Measurements from ENCODE around the gene LARP4B.
"Not testable (repeated sequence)": the region's sequence is repeated elsewhere in the genome, so short reads cannot be mapped to it uniquely, and the experiment has no call there.

Gene LARP4B

DNA sequence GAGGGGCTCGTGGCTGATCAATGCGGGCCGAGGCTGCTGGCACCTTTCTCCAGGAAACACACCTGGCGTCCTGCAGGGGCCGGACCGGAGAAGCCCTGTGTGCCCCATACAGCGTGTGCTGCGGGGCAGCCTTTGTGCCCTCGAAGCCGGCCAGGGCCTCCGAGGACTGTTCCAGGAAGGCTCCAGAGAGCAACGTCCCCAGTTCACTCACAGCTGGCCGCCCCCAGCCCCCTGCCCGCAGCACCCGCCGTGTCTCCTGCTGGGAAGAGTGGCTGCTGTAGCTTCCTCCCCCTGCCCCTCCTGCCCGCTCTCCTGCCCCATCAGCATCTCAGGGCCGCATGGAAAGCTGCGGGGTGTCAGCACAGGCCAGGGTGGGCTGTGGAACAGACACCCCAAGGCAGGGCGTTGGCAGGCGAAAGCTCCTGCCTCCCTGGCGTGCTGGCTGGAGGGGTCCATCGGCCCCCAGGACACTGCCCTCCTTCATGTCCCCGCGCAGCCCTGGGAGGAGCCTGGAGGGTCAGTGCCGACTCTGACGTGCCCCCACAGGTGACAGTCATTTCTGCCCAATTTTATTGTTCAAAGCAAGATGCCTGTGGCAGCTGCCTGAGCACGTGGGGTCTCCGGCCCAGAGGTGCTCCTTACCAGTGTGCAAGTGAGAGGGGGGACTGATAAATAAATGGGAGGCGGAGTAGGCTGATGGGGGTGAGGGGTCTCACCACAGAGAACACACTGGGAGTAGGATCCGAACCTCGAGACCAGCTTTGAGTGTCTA is 146.2 kb downstream of the LARP4B start:
- no peak for DNase-seq

DNA sequence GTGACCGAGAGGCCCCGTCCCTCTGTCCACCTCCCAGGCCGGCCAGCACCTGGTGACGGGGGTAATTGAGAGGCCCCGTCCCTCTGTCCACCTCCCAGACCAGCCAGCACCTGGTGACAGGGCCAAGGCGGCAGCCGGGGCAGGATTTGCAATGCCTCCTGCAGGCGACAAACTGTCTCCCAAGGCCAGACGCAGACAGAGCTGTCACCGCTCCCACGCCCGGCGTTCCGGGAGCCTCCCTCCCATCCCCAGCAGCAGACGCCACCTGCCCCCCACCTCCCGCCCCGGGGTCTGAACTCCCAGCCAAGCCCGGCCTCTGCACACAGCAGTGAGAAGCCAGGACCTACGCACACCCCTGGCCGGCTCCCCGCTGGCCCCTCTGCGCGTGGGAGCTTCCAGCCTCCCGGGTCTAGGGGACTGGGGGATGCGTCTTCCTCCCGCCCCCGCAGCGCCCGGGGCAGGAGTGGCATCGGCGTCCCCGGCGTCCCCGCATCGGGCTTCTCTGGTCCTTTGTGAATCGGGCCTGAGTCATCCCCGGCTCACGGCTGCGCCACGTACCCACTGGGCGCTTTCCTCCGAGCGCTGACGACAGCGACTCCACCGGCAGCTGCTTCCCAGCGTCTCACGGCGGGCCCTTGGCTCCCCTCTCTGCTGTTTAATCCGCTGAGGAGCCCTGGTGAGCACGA is 147.0 kb downstream of the LARP4B start:
- no peak for DNase-seq

DNA sequence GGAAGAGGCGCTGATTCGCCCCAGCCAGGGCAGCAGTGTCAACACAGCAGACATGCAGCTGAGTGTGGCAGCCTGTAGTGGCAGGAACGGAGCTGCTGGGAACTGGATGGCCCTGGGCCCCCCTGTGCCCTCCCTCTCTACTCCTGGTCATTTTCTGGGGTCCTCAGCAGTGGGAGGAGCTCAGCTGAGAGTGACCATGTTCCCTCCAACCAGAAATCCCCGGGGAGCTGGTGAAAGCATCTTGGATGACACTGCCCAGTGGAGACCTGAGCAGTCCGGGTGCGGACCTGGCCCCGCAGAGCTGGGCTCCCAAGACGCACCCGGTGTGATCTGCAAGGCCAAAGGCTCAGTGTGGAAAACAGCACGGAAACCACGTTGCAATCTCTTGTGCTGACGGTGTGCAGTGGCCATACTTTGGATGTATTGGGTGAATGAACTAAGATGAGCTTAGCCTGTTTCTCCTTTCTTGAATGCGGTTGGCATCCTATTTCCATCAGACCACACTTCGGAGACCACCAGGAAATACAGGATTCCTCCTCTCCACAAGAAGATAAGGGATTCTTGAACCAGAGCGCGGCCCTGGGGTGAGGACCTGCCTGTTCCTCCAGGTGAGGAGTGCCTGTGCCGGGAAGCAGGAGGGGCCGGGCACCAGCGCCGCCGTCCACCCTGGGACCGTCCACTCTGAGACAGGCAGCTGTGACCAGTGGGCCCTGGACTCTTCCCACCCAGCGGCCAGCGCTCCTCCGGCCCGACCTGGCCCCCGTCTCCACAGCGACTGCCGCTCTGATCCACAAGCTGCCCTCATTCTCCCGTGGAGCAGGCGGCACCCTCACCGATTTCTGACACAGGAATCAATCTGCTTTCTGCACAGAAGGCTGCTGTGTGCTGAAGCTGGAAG is 148.5 kb downstream of the LARP4B start:
- no peak for DNase-seq

DNA sequence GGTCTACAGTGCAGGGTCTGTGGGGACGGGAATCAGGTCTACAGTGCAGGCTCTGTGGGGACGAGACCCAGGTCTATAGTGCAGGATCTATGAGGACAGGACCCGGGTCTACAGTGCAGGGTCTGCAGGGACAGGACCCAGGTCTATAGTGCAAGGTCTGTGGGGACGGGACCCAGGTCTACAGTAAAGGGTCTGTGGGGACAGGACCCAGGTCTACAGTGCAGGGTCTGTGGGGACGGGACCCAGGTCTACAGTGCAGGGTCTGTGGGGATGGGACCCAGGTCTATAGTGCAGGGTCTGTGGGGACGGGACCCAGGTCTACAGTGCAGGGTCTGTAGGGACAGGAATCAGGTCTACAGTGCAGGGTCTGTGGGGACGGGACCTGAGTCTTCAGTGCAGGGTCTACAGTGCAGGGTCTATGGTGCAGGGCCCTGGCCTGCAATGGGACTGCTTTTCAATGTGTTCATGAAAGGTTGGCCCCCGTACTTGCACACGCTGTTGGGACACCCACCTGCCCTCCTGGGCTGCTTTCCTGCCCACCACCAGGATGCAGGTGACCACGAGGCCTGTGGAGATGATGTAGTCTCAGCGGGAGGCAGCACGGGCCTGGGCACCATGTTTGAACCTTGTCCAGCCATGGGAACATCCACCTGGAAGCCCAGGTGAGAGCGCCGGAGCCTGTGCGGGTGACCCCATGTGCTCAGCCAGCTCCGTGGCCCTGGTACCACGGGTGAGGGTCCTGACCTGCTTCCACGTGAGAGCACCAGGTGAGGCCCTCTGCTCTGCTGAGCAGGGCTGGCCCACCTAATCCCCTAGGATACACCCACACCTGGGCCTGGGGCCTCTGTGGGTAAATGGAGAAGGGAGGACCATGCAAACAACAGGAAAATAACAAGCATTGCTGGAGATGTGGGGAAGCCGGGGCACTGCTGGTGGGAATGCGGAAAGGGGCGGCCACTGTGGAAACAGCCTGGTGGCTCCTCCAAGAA is 150.7 kb downstream of the LARP4B start:
- DNase-seq = no peak

- DNase-seq = no peak
Observed at GRCh38 chr10:778626-779330, 152.7 kb downstream of the LARP4B start.

DNA sequence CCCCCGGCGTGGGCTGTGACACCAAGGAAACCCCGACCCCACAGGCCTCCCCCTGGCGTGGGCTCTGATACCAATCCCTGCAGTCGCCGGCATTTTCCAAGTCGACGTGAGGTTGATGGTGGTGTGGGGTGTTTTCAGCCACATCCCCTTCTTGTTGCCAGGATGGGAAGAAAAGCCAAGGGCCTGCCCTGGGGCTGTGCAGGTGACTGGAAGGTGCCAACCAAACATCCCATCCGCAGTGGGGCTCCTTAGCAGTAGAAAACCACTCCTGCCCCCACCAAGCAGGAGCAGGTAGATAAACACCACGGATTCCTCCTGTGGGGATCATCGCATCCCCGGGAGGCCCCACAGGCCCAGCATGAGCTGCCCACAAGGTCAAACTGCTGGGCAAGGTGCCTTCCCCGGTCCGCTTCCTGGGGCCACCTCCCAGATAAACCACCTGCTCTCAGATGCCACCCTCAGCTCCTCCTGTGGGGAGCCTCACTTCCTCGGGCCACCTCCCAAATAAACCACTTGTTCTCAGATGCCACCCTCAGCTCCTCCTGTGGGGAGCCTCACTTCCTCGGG is 153.5 kb downstream of the LARP4B start:
- no peak for DNase-seq

DNA sequence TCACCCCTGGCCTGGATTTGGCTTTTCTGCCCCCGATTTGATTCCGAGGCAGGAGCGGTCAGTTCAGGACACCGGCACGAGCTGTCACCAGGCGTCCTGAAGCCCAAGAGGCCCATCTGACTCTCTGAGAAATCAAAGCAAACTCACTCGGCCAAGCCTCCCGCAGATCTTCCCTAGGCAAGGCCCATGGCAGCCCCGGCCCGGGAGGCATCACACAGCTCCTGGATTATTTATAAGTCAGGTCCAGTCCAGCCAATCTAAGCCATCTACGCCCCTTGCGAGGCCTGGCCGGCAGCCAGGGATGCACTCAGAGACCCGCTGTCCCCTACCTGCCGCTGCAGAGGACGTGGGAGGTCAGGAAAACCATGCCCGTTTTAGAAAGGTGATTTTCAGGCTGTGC is 154.7 kb downstream of the LARP4B start:
- DNase-seq = no peak

- no peak for DNase-seq
Observed at GRCh38 chr10:775245-776075, 156.0 kb downstream of the LARP4B start.

- DNase-seq = no peak
Observed at GRCh38 chr10:774661-775244, 156.8 kb downstream of the LARP4B start.

GRCh38 chr10:774223-774622 is 157.3 kb downstream of the LARP4B start:
- no peak for DNase-seq

DNA sequence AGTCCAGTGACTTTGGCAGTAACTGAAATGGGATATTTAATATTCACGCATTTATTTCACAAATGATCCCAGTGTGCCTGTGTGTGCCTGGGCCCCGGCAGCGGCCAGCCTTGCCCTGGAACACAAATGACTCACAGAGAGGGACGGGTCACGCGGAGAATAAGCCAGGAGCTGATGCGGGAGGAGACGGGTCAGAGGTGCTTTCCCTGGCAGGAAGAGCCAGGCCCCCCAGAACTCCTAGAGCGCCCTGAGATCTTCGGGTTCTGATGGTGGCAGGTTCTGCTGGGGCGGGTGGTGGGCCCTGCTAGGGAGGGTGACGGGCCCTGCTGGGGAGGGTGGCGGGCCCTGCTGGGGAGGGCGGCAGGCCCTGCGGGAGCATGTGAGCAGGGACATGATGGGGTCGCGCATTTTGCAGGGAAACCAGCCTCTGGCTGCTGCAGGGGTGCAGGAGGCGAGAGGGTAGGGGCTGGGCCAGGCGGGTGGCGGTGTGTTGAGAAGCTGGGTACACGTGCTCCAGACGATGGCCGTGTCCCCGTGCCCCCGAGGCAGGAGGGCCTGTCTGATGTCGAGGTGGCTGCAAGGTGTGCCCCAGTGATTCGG is 157.8 kb downstream of the LARP4B start:
- no peak for DNase-seq

- DNase-seq = no peak
Observed at GRCh38 chr10:772227-772637, 159.3 kb downstream of the LARP4B start.

DNA sequence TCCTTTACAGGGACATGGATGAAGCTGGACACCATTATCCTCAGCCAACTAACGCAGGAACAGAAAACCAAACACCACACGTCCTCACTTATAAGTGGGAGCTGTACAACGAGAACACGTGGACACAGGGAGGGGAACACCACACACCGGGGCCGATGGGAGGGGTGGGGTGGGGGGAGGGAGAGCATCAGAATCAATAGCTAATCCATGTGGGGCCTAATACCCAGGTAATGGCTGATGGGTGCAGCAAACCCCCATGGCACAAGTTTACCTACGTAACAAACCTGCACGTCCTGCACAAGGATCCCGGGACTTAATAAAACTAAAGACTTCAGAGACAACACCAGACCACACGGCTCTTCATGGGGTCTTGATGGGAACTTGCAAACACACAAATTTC is 159.9 kb downstream of the LARP4B start:
- no peak for DNase-seq

GRCh38 chr10:770975-771374 is 160.5 kb downstream of the LARP4B start:
- DNase-seq = no peak

DNA sequence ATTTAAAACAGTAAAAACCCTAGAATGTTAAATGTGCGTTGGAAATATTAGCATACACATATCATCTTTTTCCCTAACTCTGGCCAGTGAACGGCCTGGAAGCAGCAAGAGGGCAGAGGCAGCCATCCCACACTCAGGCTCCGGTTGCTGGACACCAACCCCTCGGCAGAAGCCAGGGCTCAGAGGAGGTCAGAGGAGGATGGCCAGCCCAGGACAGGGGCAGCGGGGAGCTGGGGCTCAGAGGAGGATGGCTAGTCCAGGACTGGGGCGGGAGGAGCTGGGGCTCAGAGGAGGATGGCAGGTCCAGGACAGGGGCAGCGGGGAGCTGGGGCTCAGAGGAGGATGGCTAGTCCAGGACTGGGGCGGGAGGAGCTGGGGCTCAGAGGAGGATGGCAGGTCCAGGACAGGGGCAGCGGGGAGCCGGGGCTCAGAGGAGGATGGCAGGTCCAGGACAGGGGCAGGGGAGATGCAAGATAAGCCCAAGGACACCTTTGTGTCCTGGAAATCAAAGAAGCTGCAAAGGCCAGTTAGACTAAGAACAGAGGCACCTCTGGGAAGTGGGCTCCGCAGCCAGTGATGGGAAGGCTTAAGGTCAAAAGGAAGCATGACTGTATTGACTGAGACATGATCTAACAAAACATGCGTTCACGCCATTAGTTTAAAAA is 161.3 kb downstream of the LARP4B start:
- not testable (repeated sequence) for DNase-seq

GRCh38 chr10:767794-768193 is 163.7 kb downstream of the LARP4B start:
- DNase-seq = no peak

- no peak for DNase-seq
Observed at GRCh38 chr10:767211-767610, 164.3 kb downstream of the LARP4B start.

- no peak for DNase-seq
Observed at GRCh38 chr10:761376-761775, 170.1 kb downstream of the LARP4B start.

DNA sequence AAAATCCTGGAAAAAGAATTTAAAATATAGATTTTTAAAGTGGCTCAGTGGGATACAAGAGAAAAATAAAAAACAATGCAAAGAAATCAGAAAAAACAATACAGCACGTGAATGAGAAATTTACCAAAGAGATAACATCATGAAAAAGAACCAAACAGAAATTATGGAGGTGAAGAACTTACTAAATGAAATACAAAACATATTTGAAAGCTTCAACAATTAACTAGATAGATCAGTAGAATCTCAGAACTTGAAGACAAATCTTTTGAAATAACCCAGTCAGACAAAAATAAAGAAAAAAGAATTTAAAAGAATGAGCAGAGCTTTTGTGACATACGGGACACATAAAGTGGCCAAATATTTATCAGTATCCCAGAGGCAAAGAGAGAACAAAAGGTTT is 170.9 kb downstream of the LARP4B start:
- no peak for DNase-seq
